ENCODE measurements around the gene OSTN.

OSTN gene

GRCh38 chr3:191314109-191314728, 115.2 kb downstream of the OSTN start:
- FAIRE-seq, result no peak

Measured in colon (tissue), 2 donors.